GM19023 (cell line): ENCODE measurements around the gene NLGN2.

Experiments used
- ATAC-seq: cut with Tn5 transposase; IDR thresholded peaks from one replicate; pipeline ENCODE4 v1.9.1; 2021; ENCODE audit warnings: mild to moderate bottlenecking, moderate library complexity; ENCODE audit not compliant: unreplicated experiment

Gene NLGN2

DNA sequence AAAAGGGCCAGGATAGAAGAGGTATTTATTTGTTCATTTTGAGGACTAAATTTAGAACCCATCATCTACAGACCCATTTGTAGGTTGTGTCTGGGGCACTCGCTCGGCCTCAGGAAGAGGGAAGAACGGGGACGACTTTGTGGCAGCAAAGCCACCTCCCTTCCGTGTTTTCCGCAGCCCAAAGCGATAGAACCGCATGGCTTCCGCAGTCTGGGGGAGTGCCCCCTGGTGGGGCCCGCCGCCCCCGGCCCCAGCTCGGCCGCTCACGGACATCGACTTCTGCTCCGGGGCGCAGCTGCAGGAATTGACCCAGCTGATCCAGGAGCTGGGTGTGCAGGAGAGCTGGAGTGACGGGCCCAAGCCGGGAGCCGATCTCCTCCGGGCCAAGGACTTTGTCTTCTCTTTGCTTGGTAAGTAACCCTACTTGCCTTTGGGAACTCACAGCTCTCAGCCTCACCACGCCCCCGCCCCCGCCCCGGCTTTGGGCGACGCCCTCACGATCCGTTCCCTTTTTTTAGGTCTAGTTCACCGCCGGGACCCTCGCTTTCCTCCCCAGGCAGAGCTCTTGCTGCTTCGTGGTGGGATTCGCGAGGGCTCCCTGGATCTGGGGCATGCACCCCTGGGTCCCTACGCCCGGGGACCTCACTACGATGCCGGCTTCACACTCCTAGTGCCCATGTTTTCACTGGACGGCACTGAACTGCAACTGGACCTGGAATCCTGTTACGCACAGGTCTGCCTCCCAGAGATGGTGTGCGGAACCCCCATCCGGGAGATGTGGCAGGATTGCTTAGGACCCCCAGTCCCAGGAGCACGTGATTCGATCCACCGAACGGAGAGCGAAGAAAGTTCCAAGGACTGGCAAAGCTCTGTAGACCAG is 28.3 kb downstream of the NLGN2 start:
- peak; percentile 17 for ATAC-seq

DNA sequence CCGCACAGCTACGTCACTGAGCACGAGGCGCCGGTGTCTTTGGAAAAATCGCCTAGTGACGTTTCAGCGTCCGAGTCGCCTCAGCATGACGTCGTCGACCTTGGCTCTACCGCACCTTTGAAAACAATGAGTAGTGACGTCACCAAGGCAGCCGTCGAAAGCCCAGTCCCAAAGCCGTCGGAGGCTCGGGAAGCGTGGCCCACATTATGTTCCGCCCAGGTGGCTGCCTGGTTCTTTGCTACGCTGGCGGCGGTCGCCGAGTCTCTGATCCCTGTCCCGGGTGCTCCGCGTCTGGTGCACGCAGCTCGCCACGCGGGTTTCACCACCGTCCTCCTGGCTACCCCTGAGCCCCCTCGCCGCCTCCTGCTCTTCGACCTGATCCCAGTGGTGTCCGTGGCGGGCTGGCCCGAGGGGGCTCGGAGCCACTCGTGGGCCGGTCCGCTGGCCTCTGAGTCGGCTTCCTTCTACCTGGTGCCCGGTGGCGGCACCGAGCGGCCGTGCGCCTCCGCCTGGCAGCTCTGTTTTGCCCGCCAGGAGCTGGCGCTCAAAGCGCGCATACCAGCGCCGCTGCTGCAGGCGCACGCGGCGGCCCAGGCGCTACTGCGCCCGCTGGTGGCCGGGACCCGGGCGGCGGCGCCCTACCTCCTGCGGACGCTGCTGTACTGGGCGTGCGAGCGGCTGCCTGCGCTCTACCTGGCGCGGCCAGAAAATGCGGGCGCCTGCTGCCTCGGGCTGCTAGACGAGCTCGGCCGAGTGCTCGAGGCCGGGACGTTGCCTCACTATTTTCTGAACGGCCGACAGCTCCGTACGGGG is 29.1 kb downstream of the NLGN2 start:
- no peak for ATAC-seq

DNA sequence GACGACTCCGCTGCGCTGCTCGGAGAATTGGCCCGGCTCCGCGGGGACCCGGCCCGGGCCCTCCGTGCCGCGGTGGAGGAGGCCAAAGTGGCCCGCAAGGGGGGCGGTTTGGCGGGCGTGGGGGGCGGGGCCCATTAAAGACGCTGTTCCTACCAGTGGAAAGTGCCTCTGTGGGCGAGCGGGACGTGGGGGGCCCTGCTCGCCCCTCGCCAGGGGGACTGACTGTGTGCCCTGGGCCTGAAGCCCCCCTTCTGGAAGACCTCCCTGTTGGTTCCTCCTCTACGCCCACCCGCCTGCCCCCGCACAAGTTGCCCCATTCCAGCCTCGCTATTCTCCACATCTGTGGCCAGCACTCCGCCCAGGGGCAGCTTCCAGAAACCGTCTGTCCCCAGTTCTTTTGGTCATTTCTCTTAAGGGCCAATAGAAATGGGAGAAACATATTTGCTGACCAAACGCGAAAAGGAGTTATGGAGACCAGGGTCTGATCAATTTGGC is 29.8 kb downstream of the NLGN2 start:
- no peak for ATAC-seq

DNA sequence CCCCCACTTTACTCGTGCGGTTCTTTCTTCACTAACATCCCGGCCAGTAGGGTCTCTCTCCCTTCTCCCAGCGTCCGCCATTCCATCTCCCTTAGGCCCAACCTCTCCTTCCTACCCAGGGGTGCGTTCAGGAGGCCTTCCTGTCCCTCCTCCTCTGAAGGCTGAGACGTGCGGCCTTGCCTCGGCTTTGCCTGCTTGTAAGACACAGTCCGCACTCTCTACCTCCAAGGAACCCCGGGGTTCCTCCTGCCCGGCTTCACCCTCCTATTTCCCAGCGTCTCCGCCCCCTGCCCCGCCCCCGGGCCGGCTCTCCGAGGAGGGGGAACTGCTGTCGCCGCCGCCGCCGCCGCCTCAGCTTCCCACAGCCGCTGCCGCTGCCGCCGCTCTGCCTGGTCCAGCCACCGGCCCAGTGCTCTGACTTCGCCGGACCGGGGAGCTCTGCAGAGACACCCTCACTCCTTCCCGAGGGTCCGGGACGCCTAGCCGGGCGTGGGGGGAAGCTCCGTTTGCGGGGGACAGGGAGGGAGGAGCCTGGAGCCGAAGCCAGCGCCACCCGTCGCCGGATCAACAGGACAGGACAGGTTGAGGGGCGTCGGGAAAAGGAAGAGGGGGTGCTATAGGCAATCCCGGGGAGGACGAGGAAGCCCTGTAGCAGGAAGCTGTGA is 30.4 kb downstream of the NLGN2 start:
- ATAC-seq = no peak

DNA sequence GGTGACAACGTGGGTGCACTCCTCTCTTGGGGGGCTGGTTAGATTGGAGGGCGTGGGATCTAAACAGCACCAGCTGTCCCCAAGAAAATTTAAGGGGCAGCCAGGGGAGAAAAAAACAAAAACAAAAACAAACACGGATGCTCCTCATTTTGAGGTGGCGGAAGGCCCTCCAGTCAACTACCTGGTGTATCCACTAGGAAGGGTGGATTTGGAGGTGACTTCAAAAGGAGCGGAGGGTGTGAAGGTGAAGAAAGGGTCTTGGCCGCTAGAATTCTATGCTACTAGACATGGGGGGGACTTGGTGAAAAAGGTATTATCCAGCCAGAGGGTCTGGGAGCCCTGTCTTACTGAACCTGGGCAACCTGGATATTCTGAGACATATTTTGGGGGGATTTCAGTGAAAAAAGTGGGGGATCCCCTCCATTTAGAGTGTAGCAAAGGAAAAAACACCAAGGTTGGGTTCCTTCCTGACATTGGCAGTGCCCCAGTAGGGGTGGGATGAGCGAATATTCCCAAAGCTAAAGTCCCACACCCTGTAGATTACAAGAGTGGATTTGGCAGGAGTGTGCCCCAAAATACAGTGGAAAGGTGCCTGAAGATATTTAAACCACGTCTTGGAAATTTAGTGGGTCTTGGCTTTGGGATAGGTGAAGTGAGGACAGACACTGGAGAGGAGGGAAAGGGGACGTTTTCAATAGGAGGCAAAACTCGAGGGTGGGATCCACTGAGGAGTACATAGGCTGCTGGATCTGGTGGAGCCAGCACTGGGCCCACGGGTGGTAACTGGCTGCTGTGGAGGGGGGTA is 31.2 kb downstream of the NLGN2 start:
- no peak for ATAC-seq

DNA sequence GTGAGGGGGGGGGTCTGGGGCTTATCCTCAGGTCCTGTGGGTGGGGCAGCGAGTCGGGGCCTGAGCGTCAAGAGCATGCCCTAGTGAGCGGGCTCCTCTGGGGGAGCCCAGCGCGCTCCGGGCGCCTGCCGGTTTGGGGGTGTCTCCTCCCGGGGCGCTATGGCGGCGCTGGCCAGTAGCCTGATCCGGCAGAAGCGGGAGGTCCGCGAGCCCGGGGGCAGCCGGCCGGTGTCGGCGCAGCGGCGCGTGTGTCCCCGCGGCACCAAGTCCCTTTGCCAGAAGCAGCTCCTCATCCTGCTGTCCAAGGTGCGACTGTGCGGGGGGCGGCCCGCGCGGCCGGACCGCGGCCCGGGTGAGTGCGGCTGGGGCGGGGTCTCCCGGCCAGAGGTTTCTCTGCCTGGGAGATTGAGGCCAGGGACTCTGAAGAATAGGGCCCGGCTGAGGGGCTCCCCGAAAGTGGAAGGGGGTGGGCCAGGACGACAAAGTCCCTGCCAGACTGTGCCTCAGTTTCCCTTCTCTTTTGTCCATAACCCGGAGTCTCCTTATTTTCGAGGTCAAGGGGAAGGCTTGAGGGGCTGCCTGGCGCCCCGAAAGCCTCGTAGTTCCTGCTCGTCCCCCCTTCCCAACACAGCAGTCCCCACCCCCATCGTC is 31.9 kb downstream of the NLGN2 start, which contains the start of gene FGF11:
FGF11 (plus strand) TSS at position 51 of the 651 bp plus-strand sequence; CDS start at position 160, 109 bp downstream.
- ATAC-seq = no peak

DNA sequence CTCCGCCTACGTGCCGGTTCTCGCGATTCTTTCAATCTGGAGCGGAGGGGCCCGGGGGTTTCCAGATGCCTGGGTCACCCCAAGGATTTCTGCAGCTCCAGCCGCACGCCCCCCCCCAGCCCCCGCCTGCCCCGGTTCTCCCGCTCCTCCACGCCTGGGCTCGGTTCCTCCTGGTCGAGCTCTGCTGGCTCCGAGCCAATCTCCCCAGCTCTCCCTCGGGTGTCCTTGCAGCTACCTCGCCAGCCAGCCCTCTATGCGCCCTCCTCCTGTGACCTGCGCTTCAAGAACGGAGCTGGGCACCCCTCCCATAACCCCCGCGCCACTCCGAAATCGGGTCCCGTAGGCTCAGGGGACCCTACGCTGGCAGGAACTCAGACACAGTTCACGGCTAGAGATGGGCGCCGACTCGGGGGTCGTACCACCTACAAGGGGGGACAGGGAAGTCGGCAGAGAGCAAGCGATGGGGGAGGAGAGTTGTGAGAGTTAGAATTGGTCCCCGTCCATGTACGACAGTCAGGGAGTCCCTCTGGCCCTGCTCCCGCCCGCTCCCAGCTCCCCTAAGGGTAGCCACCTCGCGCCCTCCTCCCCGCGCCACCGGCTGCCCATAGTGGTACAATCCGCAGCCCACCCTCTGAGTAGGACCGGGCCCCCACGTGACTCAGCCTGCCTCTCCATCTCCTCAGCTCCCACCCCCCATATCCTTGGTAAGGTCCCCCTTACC is 32.6 kb downstream of the NLGN2 start:
- no peak for ATAC-seq

DNA sequence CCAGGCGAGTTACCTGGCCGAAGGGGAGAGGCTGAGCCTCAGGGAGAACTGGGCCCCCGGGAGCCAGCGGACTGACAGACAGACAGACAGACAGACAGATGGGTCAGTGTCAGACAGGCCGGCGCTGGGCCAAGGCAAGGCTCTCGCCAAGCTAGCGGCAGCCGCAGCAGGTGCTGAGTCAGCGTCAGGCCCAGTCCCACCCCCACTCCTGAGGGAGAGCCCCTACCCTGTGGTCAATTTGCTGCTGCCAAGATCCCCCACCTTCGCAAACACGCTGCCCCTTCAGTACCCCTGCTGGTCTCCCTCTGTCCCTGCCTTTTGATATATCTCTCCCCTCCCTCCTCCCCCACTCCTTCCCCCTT is 33.2 kb downstream of the NLGN2 start:
- ATAC-seq = no peak

DNA sequence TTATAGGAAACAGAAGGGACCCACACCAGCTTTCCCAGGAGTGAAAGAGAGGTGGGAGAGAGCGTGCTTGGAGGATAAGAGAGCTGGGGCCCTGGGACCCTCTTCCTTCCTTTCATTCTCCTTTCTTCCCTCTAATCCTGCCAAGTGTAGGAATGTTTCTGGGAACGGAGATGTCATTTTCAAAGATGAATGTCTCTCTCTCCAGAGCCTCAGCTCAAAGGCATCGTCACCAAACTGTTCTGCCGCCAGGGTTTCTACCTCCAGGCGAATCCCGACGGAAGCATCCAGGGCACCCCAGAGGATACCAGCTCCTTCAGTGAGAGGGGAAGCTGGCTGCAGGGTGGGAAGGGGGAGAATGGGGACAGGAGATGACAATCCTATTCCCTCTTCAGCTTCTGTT is 33.6 kb downstream of the NLGN2 start:
- no peak for ATAC-seq

DNA sequence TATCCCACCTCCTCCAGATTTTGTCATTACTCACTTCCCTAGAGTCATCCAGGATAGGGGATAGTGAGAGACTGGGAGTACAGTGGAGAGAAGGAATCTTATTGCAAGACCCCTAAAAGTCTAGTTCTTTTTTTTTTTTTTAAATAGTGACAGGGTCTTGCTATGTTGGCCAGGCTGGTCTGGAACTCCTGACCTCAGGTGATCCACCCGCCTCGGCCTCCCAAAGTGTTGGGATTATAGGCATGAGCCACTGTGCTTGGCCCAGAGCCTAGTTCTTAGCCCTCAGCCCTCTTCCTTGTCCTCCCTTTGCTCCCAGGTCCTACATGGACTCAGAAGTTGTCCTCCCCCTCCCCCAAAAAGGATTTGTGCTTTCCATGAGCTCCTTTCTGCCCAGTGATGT is 34.5 kb downstream of the NLGN2 start:
- no peak for ATAC-seq

DNA sequence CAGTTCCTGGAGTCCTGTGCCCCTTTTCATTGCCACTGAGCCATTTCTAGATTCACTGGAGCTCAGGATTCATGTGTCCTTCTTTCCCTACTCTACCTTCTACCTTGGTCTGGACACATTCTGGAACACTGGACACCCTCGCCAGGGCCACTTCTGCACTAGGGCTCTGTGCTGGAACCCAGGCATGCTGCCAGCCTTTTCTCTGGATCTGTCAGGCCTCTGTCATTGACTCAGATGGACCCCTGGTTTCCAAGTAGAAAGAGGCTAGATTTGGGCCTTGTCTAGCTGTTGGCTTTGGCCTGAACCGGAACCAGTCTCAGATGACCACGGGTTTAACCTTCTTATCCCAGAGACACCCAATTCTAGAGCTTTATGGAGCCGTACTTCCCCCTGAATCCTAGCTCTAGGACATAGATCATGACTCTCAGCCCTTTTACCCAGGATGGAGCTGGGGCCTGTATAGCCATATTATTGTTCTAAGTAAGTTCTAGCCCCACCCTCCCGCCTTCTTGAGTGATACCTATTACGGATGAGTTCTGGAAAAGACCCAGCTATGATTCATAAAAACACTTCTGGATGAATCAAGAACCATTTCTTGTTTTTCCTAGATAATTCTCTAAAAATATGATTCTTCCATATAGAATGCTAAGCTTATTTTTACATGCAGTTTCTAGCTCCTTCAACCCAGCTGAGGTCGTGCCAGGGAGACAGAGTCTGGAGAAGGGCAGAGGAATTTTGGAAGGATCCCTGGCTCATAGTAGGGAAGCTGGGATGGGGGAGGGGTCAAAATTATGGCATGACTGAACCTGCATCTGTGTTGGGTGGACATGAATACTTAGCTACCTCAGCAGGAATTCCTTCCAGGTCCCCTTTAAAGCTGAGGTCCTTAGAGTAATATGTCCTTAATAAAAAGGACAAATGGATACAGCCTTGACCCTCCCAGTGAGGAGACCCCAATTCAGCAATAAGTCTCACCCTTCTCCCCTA is 36.1 kb downstream of the NLGN2 start:
- ATAC-seq = no peak

DNA sequence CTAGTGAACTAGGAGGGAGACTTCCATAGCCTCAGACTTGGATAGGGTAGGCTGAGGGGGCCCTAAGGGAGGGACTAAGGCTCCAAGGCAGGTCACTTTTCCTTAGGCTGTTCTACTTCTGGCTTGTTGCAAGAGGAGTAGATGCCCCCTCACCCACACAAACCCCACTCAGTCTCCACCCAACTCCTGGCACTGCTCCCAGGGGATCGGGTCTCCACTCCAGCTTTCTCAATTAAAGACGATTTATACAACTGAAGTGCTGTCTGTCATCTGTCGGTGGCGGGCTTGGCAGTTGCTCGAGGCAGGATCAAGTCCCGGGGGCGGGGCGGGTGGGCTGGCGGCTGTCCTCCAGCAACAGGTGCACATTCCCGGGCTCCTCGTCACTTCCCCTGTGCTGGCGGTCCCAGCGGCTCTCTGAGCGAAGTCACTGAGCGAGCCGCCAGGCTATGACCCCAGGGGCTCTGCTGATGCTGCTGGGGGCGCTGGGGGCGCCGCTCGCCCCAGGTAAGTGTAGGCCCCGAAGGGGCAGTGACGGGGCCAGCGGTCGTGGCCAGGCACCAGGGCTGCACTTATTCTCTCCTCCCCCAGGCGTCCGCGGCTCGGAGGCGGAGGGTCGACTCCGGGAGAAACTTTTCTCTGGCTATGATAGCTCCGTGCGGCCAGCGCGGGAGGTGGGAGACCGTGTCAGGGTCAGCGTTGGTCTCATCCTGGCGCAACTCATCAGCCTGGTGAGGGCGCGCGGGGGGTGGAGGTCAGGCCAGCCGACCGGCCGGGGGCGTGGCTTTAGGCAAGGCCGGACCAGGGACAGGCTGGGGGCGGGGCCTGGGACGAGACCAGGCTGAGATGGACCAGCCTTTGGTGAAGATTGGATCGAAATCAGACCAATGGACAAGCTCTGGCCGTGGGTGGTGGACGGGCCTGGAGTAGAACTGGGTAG is 37.3 kb downstream of the NLGN2 start, which contains the start of gene CHRNB1:
CHRNB1 (plus strand) TSS at position 380 of the 937 bp plus-strand sequence; CDS start at position 447, 67 bp downstream.
- ATAC-seq = peak; percentile 50

DNA sequence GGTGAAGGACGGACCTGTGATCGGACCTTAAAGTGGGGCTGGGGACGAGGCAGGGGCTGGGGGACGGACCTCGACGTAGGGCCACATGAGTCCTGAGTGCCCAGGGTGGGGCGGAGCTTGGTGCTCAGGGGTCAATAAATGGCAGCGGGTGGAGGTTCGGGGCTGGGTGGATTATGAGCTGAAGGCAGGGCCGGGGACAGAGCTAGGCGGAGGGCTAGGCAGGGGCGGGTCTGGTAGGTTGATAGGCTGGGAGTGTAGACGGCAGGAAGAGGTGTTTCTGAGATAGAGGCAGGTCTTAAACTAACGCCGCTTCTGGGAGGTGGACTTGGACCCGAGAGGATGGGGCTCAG is 37.9 kb downstream of the NLGN2 start:
- ATAC-seq = peak; percentile 29

DNA sequence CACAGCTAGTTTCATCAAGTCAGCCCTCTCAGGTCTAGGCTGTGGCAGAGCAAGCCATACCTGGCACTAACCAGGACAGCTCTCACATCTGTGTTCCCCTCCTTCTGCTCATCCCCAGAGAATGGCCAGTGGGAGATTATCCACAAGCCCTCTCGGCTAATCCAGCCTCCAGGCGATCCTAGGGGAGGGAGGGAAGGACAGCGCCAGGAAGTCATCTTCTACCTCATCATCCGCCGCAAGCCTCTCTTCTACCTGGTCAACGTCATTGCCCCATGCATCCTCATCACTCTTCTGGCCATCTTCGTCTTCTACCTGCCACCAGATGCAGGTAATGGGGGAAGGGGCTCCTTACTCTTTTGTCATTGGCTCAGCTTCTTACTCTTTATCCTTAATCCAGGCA is 40.8 kb downstream of the NLGN2 start:
- no peak for ATAC-seq

DNA sequence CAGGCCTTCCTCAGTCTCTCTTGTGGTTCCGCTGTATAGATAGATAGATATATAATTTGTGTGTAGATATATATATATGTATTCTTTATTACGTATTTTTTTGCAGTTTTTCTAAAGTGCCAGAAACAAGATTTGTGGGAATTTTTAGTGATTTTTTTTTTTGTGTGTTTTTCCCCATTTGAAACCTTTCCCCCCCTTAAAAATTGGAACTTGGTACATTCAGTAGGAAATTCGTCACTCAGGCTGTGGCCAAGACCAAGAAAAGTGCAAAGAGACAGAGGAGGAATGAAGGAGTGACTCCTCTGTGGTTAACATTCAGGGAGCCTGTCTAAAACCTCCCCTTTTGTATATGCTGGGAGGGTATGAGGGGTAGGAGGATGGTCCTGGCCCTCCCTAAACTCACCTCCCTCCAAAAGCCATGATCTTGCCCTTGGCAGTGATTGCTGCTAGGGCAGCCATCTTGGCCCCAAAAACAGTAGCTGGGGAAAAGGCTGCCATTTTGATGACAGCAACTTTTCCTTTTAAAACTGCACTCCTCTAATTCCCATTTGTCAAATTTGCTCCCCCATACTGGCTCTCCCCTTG is 52.4 kb downstream of the NLGN2 start:
- no peak for ATAC-seq

DNA sequence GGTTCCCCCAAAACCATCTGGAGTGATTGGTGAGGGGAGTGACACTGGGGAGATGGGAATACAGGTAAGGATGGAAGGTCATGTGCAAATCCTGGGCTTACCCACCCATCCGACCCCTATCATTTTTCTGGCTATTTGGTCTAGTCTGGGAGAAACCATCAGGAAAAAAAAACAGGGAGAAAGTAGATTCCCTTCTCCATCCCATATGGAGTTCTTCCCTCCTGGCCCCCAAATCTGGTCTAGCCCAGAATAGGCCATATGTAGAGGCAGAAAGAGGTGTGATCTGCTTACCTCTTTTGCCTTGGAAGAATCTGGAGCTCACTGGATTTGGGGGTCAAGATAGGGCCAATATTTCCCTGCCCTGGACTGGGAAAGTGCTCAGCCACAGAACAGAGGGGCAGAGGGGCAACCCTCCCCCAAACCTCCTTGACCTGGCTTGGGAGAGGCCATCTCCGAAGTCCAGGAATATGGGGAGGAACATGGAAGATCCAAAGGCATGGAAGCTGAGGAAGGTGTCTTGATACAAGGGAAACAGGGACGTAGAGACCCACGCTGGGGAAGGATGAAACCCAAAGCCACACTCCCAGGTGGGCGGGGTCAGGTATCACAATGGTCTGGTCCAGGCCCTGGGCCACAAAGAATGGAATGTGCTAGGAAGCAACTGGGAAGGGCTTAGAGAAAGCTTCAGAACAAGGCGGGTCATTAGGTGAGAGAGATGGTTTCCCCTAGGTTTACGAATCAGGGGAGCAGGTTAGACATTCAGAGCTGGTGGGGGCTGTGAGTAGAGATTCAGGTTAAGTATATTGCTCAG is 53.4 kb downstream of the NLGN2 start:
- ATAC-seq = no peak
